Retinal pigment epithelial cell (primary cell): Measurements from ENCODE around the gene TET2.

Experiments used
- DNase-seq: peaks from one replicate; pipeline ENCODE4 v3.0.0-alpha.2; 2010; ENCODE audit warnings: low read depth
- H3K4me3 ChIP-seq: 2 replicates; pipeline ENCODE4 v1.5.1; 2011; ENCODE audit warnings: mild to moderate bottlenecking, low read length, control low read depth, moderate library complexity
- CTCF ChIP-seq: conservative IDR thresholded peaks from 2 replicates; pipeline ENCODE4 v1.5.1; 2011; ENCODE audit warnings: low read depth, low read length, control low read depth, inconsistent platforms

TET2 gene

DNA sequence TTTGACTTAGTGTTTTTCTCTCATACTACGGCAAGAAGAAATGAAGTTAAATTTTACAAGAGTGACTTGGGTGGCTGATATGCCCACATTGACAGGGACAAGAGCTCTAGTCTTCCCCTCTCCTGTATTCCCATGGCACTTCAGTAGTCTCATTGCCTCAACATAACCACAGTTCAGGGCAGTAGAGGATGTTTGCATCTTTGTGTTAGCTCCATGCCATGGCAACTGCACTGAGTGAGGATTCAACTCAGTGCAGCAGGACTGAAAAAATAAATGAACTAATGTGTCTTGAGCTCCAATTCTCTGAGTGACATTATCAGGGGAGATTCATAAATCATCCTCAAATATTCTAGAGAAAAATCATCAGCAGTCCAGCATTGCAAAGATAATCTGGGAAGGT is 78.8 kb downstream of the TET2 start:
- no peak for TF ChIP-seq CTCF
- DNase-seq = no peak
- H3K4me3 ChIP-seq = no peak overlapping the region

- no peak for DNase-seq
- H3K4me3 ChIP-seq = no peak overlapping the region
- no peak for TF ChIP-seq CTCF
Observed at GRCh38 chr4:105227054-105227453, 80.4 kb downstream of the TET2 start.

GRCh38 chr4:105230287-105230686 is 83.6 kb downstream of the TET2 start:
- DNase-seq = no peak
- TF ChIP-seq CTCF = no peak

GRCh38 chr4:105232374-105232773 is 85.7 kb downstream of the TET2 start:
- DNase-seq = no peak
- TF ChIP-seq CTCF = no peak
- no peak overlapping the region for H3K4me3 ChIP-seq

More at GRCh38 chr4:105230287-105230686, 83.6 kb downstream of the TET2 start:
- H3K4me3 ChIP-seq = no peak overlapping the region

DNA sequence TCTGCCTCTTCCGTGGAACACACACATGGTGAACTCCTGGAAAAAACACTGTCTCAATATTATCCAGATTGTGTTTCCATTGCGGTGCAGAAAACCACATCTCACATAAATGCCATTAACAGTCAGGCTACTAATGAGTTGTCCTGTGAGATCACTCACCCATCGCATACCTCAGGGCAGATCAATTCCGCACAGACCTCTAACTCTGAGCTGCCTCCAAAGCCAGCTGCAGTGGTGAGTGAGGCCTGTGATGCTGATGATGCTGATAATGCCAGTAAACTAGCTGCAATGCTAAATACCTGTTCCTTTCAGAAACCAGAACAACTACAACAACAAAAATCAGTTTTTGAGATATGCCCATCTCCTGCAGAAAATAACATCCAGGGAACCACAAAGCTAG is 87.9 kb downstream of the TET2 start:
- no peak overlapping the region for H3K4me3 ChIP-seq
- no peak for TF ChIP-seq CTCF
- DNase-seq = no peak

GRCh38 chr4:105236202-105236915 is 89.7 kb downstream of the TET2 start:
- no peak for TF ChIP-seq CTCF
- DNase-seq = no peak
- H3K4me3 ChIP-seq = no peak overlapping the region

GRCh38 chr4:105236916-105237311 is 90.2 kb downstream of the TET2 start:
- H3K4me3 ChIP-seq = no peak overlapping the region
- DNase-seq = no peak
- TF ChIP-seq CTCF = no peak
